GM19438 (cell line): Measurements from ENCODE around the gene EVA1B.

Experiments
- ATAC-seq: cut with Tn5 transposase; IDR thresholded peaks from one replicate; pipeline ENCODE4 v1.9.1; 2021; ENCODE audit warnings: low read depth; ENCODE audit not compliant: unreplicated experiment

EVA1B gene

GRCh38 chr1:36320767-36321118 is 2.7 kb downstream of the EVA1B start:
- ATAC-seq = no peak

GRCh38 chr1:36320291-36320761 is 3.1 kb downstream of the EVA1B start:
- no peak for ATAC-seq

- no peak for ATAC-seq
Observed at GRCh38 chr1:36309397-36309796, 14.0 kb downstream of the EVA1B start.

GRCh38 chr1:36307601-36308330 is 15.7 kb downstream of the EVA1B start:
- ATAC-seq = no peak

- peak; percentile 94 for ATAC-seq
Observed at GRCh38 chr1:36306902-36307456, 16.5 kb downstream of the EVA1B start.

- peak; percentile 28 for ATAC-seq
Observed at GRCh38 chr1:36306210-36306901, 17.1 kb downstream of the EVA1B start, which contains the start of gene SH3D21. SH3D21 (plus strand) TSS chr1:36306368; CDS start chr1:36306421, 53 bp downstream.

- ATAC-seq = no peak
Observed at GRCh38 chr1:36305915-36306209, 17.6 kb downstream of the EVA1B start.

GRCh38 chr1:36304970-36305914 is 18.2 kb downstream of the EVA1B start:
- no peak for ATAC-seq

GRCh38 chr1:36304521-36304920 is 18.9 kb downstream of the EVA1B start:
- ATAC-seq = no peak

GRCh38 chr1:36303650-36304360 is 19.6 kb downstream of the EVA1B start:
- no peak for ATAC-seq

GRCh38 chr1:36303244-36303643 is 20.2 kb downstream of the EVA1B start:
- ATAC-seq = no peak

GRCh38 chr1:36301220-36301619 is 22.2 kb downstream of the EVA1B start:
- no peak for ATAC-seq

- ATAC-seq = no peak
Observed at GRCh38 chr1:36300526-36300925, 22.9 kb downstream of the EVA1B start.

- no peak for ATAC-seq
Observed at GRCh38 chr1:36298640-36299039, 24.8 kb downstream of the EVA1B start.

- ATAC-seq = no peak
Observed at GRCh38 chr1:36297062-36297461, 26.4 kb downstream of the EVA1B start.

GRCh38 chr1:36295390-36295789 is 28.1 kb downstream of the EVA1B start:
- ATAC-seq = no peak

GRCh38 chr1:36287595-36287994 is 35.9 kb downstream of the EVA1B start:
- ATAC-seq = no peak

GRCh38 chr1:36286802-36287201 is 36.6 kb downstream of the EVA1B start:
- ATAC-seq = no peak

- no peak for ATAC-seq
Observed at GRCh38 chr1:36285443-36286101, 37.9 kb downstream of the EVA1B start.

- ATAC-seq = no peak
Observed at GRCh38 chr1:36284517-36284916, 38.9 kb downstream of the EVA1B start.
